ENCODE measurements around the gene DLG2.

DNA sequence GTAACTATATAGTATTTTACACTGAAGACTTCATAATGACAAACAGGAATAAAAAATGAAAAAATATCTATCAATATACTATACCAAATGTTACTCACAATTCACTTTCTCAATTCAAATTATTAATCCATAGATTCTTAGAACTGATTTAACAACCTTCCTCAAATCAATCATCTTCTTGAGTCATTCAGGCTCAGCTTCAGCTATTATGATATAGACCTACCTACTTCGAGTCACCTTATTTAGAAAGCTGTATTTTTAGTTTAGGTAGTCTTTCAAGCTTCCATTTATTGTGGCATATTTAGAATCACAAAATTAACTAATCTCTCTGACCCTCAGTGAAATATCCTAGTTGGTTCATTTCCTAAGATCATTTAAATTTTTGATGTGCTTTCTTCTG lies 29.6 kb upstream of the DLG2 start:
- TF ChIP-seq, protein P1, sequence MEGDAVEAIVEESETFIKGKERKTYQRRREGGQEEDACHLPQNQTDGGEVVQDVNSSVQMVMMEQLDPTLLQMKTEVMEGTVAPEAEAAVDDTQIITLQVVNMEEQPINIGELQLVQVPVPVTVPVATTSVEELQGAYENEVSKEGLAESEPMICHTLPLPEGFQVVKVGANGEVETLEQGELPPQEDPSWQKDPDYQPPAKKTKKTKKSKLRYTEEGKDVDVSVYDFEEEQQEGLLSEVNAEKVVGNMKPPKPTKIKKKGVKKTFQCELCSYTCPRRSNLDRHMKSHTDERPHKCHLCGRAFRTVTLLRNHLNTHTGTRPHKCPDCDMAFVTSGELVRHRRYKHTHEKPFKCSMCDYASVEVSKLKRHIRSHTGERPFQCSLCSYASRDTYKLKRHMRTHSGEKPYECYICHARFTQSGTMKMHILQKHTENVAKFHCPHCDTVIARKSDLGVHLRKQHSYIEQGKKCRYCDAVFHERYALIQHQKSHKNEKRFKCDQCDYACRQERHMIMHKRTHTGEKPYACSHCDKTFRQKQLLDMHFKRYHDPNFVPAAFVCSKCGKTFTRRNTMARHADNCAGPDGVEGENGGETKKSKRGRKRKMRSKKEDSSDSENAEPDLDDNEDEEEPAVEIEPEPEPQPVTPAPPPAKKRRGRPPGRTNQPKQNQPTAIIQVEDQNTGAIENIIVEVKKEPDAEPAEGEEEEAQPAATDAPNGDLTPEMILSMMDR (IDR thresholded peaks at IDR 0.05; ENCODE audit: extremely low read depth in 1 of 2, insufficient read depth in 1 of 2, low read depth in 1 of 2, low read length in 2 of 2) = no peak
- TF ChIP-seq JUN (IDR thresholded peaks at IDR 0.05; ENCODE audit: borderline replicate concordance, insufficient read depth, insufficient read length, low read depth) = no peak
- TF ChIP-seq EZH2 (IDR thresholded peaks at IDR 0.05; ENCODE audit: borderline replicate concordance, low read depth, low read length, severe bottlenecking) = no peak
- TF ChIP-seq POLR2AphosphoS5 (IDR thresholded peaks at IDR 0.05; ENCODE audit: insufficient read depth, low read depth, low read length) = no peak
